H9 (cell line): ENCODE data around the gene DPYD. TPM values are rescaled to one million over a fixed set of nuclear protein-coding genes. Genes with fewer than 3 reads are reported as not detected.

Experiments
- DNase-seq: peaks from one replicate; pipeline ENCODE4 v3.0.0-alpha.2; 2017
- H2AFZ ChIP-seq: one replicate; pipeline ENCODE4 v1.6.1; 2013; ENCODE audit warnings: mild to moderate bottlenecking, low read length, control low read depth, moderate library complexity
- H2AK5ac ChIP-seq: 2 replicates; pipeline ENCODE4 v1.6.1; 2013; ENCODE audit warnings: low read length, control low read depth, mixed read lengths; ENCODE audit not compliant: insufficient read length
- H2BK120ac ChIP-seq: one replicate; pipeline ENCODE4 v1.6.1; 2013; ENCODE audit warnings: low read depth, mild to moderate bottlenecking, low read length, control low read depth, inconsistent platforms; ENCODE audit not compliant: poor library complexity, severe bottlenecking
- H2BK12ac ChIP-seq: 2 replicates; pipeline ENCODE4 v1.6.1; 2013; ENCODE audit warnings: low read length, control low read depth, mixed read lengths, low read depth; ENCODE audit not compliant: insufficient read length
- H2BK15ac ChIP-seq: 2 replicates; pipeline ENCODE4 v1.6.1; 2013; ENCODE audit warnings: low read depth, low read length, control low read depth
- H2BK20ac ChIP-seq: one replicate; pipeline ENCODE4 v1.6.1; 2013; ENCODE audit warnings: low read depth, mild to moderate bottlenecking, low read length, control low read depth, inconsistent platforms; ENCODE audit not compliant: poor library complexity, severe bottlenecking
- H2BK5ac ChIP-seq: 2 replicates; pipeline ENCODE4 v1.6.1; 2013; ENCODE audit warnings: low read length, control low read depth, mixed read lengths; ENCODE audit not compliant: insufficient read length
- H3K14ac ChIP-seq: 2 replicates; pipeline ENCODE4 v1.6.1; 2013; ENCODE audit warnings: low read length, control low read depth; ENCODE audit not compliant: insufficient read depth
- H3K18ac ChIP-seq: 2 replicates; pipeline ENCODE4 v1.6.1; 2013; ENCODE audit warnings: low read depth, mild to moderate bottlenecking, mixed read lengths, low read length, control low read depth; ENCODE audit not compliant: insufficient read length
- H3K23ac ChIP-seq: 2 replicates; pipeline ENCODE4 v1.6.1; 2013; ENCODE audit warnings: low read length, control low read depth, mixed read lengths, low read depth; ENCODE audit not compliant: insufficient read length
- H3K23me2 ChIP-seq: 2 replicates; pipeline ENCODE4 v1.6.1; 2013; ENCODE audit warnings: low read depth, mild to moderate bottlenecking, mixed read lengths, low read length, control low read depth; ENCODE audit not compliant: insufficient read length, poor library complexity, severe bottlenecking
- H3K27ac ChIP-seq: 2 replicates; pipeline ENCODE4 v1.5.1; 2013; ENCODE audit warnings: low read length, control low read depth, mixed read lengths, low read depth; ENCODE audit not compliant: insufficient read length
- H3K27me3 ChIP-seq: 2 replicates; pipeline ENCODE4 v1.6.1; 2013; ENCODE audit warnings: low read length, control low read depth, inconsistent platforms; ENCODE audit not compliant: insufficient read depth
- H3K4ac ChIP-seq: 2 replicates; pipeline ENCODE4 v1.6.1; 2013; ENCODE audit warnings: low read depth, mild to moderate bottlenecking, control low read depth, inconsistent platforms, low read length, moderate library complexity
- H3K4me1 ChIP-seq: 2 replicates; pipeline ENCODE4 v1.6.1; 2013; ENCODE audit warnings: low read length, control low read depth, inconsistent platforms; ENCODE audit not compliant: insufficient read depth
- H3K4me2 ChIP-seq: 2 replicates; pipeline ENCODE4 v1.6.1; 2013; ENCODE audit warnings: low read length, control low read depth, mixed read lengths; ENCODE audit not compliant: insufficient read length, insufficient read depth
- H3K56ac ChIP-seq: 2 replicates; pipeline ENCODE4 v1.6.1; 2013; ENCODE audit warnings: low read depth, mild to moderate bottlenecking, mixed read lengths, low read length, control low read depth; ENCODE audit not compliant: insufficient read length
- H3K79me1 ChIP-seq: 2 replicates; pipeline ENCODE4 v1.6.1; 2013; ENCODE audit warnings: low read depth, mild to moderate bottlenecking, moderate library complexity, low read length, control low read depth, inconsistent platforms; ENCODE audit not compliant: insufficient read depth, poor library complexity, severe bottlenecking
- H3K79me2 ChIP-seq: 2 replicates; pipeline ENCODE4 v1.6.1; 2013; ENCODE audit warnings: low read length, control low read depth, inconsistent platforms; ENCODE audit not compliant: insufficient read depth
- H3K9ac ChIP-seq: 2 replicates; pipeline ENCODE4 v1.6.1; 2013; ENCODE audit warnings: low read length, control low read depth, mixed read lengths; ENCODE audit not compliant: insufficient read length; ENCODE audit errors: extremely low read depth
- H3K9me3 ChIP-seq: one replicate; pipeline ENCODE4 v1.6.1; 2013; ENCODE audit warnings: low read depth, low read length, inconsistent platforms; ENCODE audit not compliant: control insufficient read depth
- H3T11ph ChIP-seq: one replicate; pipeline ENCODE4 v1.6.1; 2013; ENCODE audit warnings: mild to moderate bottlenecking, low read length, control low read depth, inconsistent platforms
- H4K20me1 ChIP-seq: one replicate; pipeline ENCODE4 v1.6.1; 2013; ENCODE audit not compliant: control insufficient read depth, insufficient read length, insufficient read depth
- H4K5ac ChIP-seq: 2 replicates; pipeline ENCODE4 v1.6.1; 2013; ENCODE audit warnings: low read depth, mild to moderate bottlenecking, mixed read lengths, low read length, control low read depth; ENCODE audit not compliant: insufficient read length
- H4K8ac ChIP-seq: replicated peaks from 2 replicates; pipeline ENCODE4 v1.6.1; 2013; ENCODE audit warnings: low read length, control low read depth, mixed read lengths, low read depth; ENCODE audit not compliant: insufficient read length
- H4K91ac ChIP-seq: 2 replicates; pipeline ENCODE4 v1.6.1; 2013; ENCODE audit warnings: low read depth, mild to moderate bottlenecking, moderate library complexity, mixed read lengths, low read length, control low read depth; ENCODE audit not compliant: insufficient read length
- H3K27ac Mint-ChIP-seq, 3 experiments: 2 replicates in 2 of 3; 3 replicates in 1 of 3; pipeline ENCODE4 v1.8.0; 2020 to 2021; ENCODE audit warnings: mixed read lengths in 3 of 3, mild to moderate bottlenecking in 1 of 3, moderate library complexity in 1 of 3
- H3K27me3 Mint-ChIP-seq: 2 replicates; pipeline ENCODE4 v1.8.0; 2021; ENCODE audit warnings: low read depth, mild to moderate bottlenecking, moderate library complexity, mixed read lengths
- H3K36me3 Mint-ChIP-seq, 3 experiments: 2 replicates in 2 of 3; 3 replicates in 1 of 3; pipeline ENCODE4 v1.8.0; 2020 to 2021; ENCODE audit warnings: low read depth in 3 of 3, mixed read lengths in 3 of 3; ENCODE audit not compliant: insufficient read depth in 1 of 3
- H3K4me1 Mint-ChIP-seq, 2 experiments: 2 replicates each; pipeline ENCODE4 v1.8.0; 2020; ENCODE audit warnings: mixed read lengths in 2 of 2
- H3K4me3 Mint-ChIP-seq, 2 experiments: 2 replicates in 1 of 2; 3 replicates in 1 of 2; pipeline ENCODE4 v1.8.0; 2020 to 2021; ENCODE audit warnings: mild to moderate bottlenecking in 2 of 2, mixed read lengths in 2 of 2, moderate library complexity in 1 of 2
- H3K9me3 Mint-ChIP-seq, 2 experiments: 2 replicates in 1 of 2; 3 replicates in 1 of 2; pipeline ENCODE4 v1.8.0; 2020; ENCODE audit warnings: mild to moderate bottlenecking in 2 of 2, mixed read lengths in 2 of 2, moderate library complexity in 1 of 2
- total RNA-seq: library from RNA; stranded (reverse); gene quantifications from 2 replicates; pipeline ENCODE4 v1.2.1, GENCODE V29; 2021
- TF ChIP-seq, protein P1 (sequence below): fragments of 200-600 bp; sonication (generic); conservative IDR thresholded peaks from 3 replicates; pipeline ENCODE4 v1.8.0; 2021; ENCODE audit warnings: antibody characterized with exemption, mild to moderate bottlenecking

DPYD gene
- total RNA-seq, 1 experiment from 2014 or later = 0.37 TPM

DNA sequence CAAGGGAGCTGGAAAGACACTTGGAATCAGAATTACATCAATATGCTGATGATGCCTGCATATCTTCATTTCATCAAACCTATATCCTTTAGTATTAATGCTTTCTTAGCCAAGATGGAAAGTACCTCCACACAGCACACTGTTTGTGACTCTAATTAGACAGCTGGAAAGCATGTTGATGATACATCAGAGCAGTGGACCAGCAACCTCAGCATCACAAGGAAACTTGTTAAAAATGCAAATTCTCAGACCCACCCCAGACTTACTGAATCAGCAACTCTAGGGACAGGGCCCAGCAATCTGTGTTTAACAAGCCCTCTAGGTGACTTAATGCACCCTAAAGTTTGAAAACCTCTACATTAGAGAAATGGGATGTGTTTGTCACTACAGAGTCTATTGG, 332.1 kb downstream of the DPYD start:
- Histone ChIP-seq H3K4me1 (no peaks in the 10 kb centered on the region), H2BK15ac (no peak overlapping the region), H3K9me3 (no peaks in the 10 kb centered on the region), H2BK20ac (no peak overlapping the region), H3K56ac (no peak overlapping the region), H3K79me2 (no peaks in the 10 kb centered on the region), H2BK12ac (no peak overlapping the region), H2BK120ac (no peak overlapping the region), H4K5ac (no peak overlapping the region), H3K23me2 (no peaks in the 10 kb centered on the region), H2BK5ac (no peak overlapping the region), H3K27me3 (no peaks in the 10 kb centered on the region), H3K4me2 (no peak overlapping the region), H4K20me1 (no peaks in the 10 kb centered on the region), H3K23ac (no peak overlapping the region), H3K18ac (no peak overlapping the region), H3T11ph (no peak overlapping the region), H3K4ac (no peak overlapping the region), H2AK5ac (no peak overlapping the region), H3K27ac (no peak overlapping the region), H4K91ac (no peak overlapping the region), H3K9ac (no peak overlapping the region), H3K14ac (no peak overlapping the region), H3K79me1 (no peaks in the 10 kb centered on the region), H4K8ac (no peak overlapping the region), H2AFZ (no peak overlapping the region)
- no peaks in the 10 kb centered on the region for H3K9me3 Mint-ChIP-seq
- H3K27me3 Mint-ChIP-seq = no peaks in the 10 kb centered on the region
- no peak for DNase-seq
- no peak overlapping the region for H3K27ac Mint-ChIP-seq
- H3K36me3 Mint-ChIP-seq = no peaks in the 10 kb centered on the region
- no peak overlapping the region for H3K4me3 Mint-ChIP-seq
- TF ChIP-seq, protein P1, sequence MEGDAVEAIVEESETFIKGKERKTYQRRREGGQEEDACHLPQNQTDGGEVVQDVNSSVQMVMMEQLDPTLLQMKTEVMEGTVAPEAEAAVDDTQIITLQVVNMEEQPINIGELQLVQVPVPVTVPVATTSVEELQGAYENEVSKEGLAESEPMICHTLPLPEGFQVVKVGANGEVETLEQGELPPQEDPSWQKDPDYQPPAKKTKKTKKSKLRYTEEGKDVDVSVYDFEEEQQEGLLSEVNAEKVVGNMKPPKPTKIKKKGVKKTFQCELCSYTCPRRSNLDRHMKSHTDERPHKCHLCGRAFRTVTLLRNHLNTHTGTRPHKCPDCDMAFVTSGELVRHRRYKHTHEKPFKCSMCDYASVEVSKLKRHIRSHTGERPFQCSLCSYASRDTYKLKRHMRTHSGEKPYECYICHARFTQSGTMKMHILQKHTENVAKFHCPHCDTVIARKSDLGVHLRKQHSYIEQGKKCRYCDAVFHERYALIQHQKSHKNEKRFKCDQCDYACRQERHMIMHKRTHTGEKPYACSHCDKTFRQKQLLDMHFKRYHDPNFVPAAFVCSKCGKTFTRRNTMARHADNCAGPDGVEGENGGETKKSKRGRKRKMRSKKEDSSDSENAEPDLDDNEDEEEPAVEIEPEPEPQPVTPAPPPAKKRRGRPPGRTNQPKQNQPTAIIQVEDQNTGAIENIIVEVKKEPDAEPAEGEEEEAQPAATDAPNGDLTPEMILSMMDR = no peak
- H3K4me1 Mint-ChIP-seq = no peaks in the 10 kb centered on the region
